BE2C (cell line): Measurements from ENCODE around the gene VWA3B.

Source experiments
- DNase-seq: peaks from one replicate; pipeline ENCODE4 v3.0.0-alpha.2; 2020
- H3K27me3 ChIP-seq: fragments of 250-450 bp; sonication (Bioruptor Pico); 2 replicates; pipeline ENCODE4 v1.5.1; 2020; ENCODE audit warnings: mild to moderate bottlenecking
- H3K36me3 ChIP-seq: fragments of 250-450 bp; sonication (Bioruptor Pico); 2 replicates; pipeline ENCODE4 v1.5.1; 2020; ENCODE audit warnings: mild to moderate bottlenecking
- H3K4me1 ChIP-seq: fragments of 250-450 bp; sonication (Bioruptor Pico); 2 replicates; pipeline ENCODE4 v1.5.1; 2020
- H3K4me3 ChIP-seq: 2 replicates; pipeline ENCODE4 v1.5.1; 2011; ENCODE audit warnings: low read depth, low read length
- H3K9me3 ChIP-seq: fragments of 250-450 bp; sonication (Bioruptor Pico); 2 replicates; pipeline ENCODE4 v1.5.1; 2020
- CTCF ChIP-seq: IDR thresholded peaks from 2 replicates; pipeline ENCODE4 v1.5.1; 2012; ENCODE audit warnings: mild to moderate bottlenecking, low read depth, low read length

Gene VWA3B

GRCh38 chr2:98148595-98149332 lies 61.8 kb downstream of the VWA3B start:
- H3K9me3 ChIP-seq, result no peaks in the 10 kb centered on the region
- DNase-seq, result no peak
- no peaks in the 10 kb centered on the region for H3K4me1 ChIP-seq
- TF ChIP-seq CTCF, result no peak
- peak overlapping the region; percentile 31; the same call in 1 of the 2 replicates for H3K4me3 ChIP-seq
- H3K27me3 ChIP-seq, result no peaks in the 10 kb centered on the region
- no peaks in the 10 kb centered on the region for H3K36me3 ChIP-seq

- peak; percentile 27 for DNase-seq
- peak overlapping the region; percentile 31; the same call in 1 of the 2 replicates for H3K4me3 ChIP-seq
- H3K36me3 ChIP-seq, result no peaks in the 10 kb centered on the region
- H3K9me3 ChIP-seq, result no peaks in the 10 kb centered on the region
- TF ChIP-seq CTCF, result no peak
- H3K27me3 ChIP-seq, result no peaks in the 10 kb centered on the region
- H3K4me1 ChIP-seq, result no peaks in the 10 kb centered on the region
Measured at GRCh38 chr2:98149333-98149697, 62.3 kb downstream of the VWA3B start.

GRCh38 chr2:98153481-98153880 lies 66.5 kb downstream of the VWA3B start:
- Histone ChIP-seq H3K27me3 (no peaks in the 10 kb centered on the region), H3K4me1 (no peaks in the 10 kb centered on the region), H3K9me3 (no peaks in the 10 kb centered on the region), H3K36me3 (no peaks in the 10 kb centered on the region), H3K4me3 (no peak overlapping the region)
- no peak for DNase-seq
- TF ChIP-seq CTCF, result no peak

GRCh38 chr2:98155291-98155690 lies 68.3 kb downstream of the VWA3B start:
- Histone ChIP-seq H3K36me3 (no peaks in the 10 kb centered on the region), H3K4me3 (no peak overlapping the region), H3K9me3 (no peaks in the 10 kb centered on the region), H3K27me3 (no peaks in the 10 kb centered on the region), H3K4me1 (no peaks in the 10 kb centered on the region)
- no peak for TF ChIP-seq CTCF
- DNase-seq, result no peak

- no peaks in the 10 kb centered on the region for H3K36me3 ChIP-seq
- no peak overlapping the region for H3K4me3 ChIP-seq
- DNase-seq, result no peak
- H3K4me1 ChIP-seq, result no peaks in the 10 kb centered on the region
- no peaks in the 10 kb centered on the region for H3K9me3 ChIP-seq
- no peak for TF ChIP-seq CTCF
- H3K27me3 ChIP-seq, result no peaks in the 10 kb centered on the region
Measured at GRCh38 chr2:98155716-98156115, 68.7 kb downstream of the VWA3B start.

GRCh38 chr2:98156304-98156703 lies 69.3 kb downstream of the VWA3B start:
- H3K4me3 ChIP-seq, result no peak overlapping the region
- H3K9me3 ChIP-seq, result no peaks in the 10 kb centered on the region
- H3K27me3 ChIP-seq, result no peaks in the 10 kb centered on the region
- DNase-seq, result no peak
- TF ChIP-seq CTCF, result no peak
- no peaks in the 10 kb centered on the region for H3K4me1 ChIP-seq
- no peaks in the 10 kb centered on the region for H3K36me3 ChIP-seq
